Progenitor cell of endocrine pancreas (in vitro differentiated cells): ENCODE results near the gene CDH23. TPM values are rescaled to one million over a fixed set of nuclear protein-coding genes. Genes with fewer than 3 reads are reported as not detected.

ENCODE experiments used
- DNase-seq: peaks from one replicate; pipeline ENCODE4 v3.0.0; 2021; ENCODE audit warnings: low spot score; ENCODE audit not compliant: unreplicated experiment
- H3K27ac Mint-ChIP-seq: 2 replicates; pipeline ENCODE4 v1.8.0; 2021; ENCODE audit warnings: mild to moderate bottlenecking, moderate library complexity, mixed read lengths
- H3K27me3 Mint-ChIP-seq: 2 replicates; pipeline ENCODE4 v1.8.0; 2021; ENCODE audit warnings: mixed read lengths
- H3K36me3 Mint-ChIP-seq: 2 replicates; pipeline ENCODE4 v1.8.0; 2022; ENCODE audit warnings: mixed read lengths; ENCODE audit not compliant: insufficient read depth
- H3K4me1 Mint-ChIP-seq: 2 replicates; pipeline ENCODE4 v1.8.0; 2021; ENCODE audit warnings: low read depth, mixed read lengths
- H3K4me3 Mint-ChIP-seq: 2 replicates; pipeline ENCODE4 v1.8.0; 2021; ENCODE audit warnings: low read depth, mild to moderate bottlenecking, moderate library complexity, mixed read lengths
- H3K9me3 Mint-ChIP-seq: 2 replicates; pipeline ENCODE4 v1.8.0; 2021; ENCODE audit warnings: low read depth, mixed read lengths
- CTCF ChIP-seq: fragments of 200-600 bp; sonication (generic); IDR thresholded peaks from one replicate; pipeline ENCODE4 v1.5.0; 2021; ENCODE audit warnings: antibody characterized with exemption, mild to moderate bottlenecking; ENCODE audit not compliant: unreplicated experiment
- total RNA-seq: library from RNA; stranded (reverse); gene quantifications from 2 replicates; pipeline ENCODE4 v1.2.1, GENCODE V29; 2021

CDH23 gene
- total RNA-seq, 1 donor from 2014 or later, result 0.43 TPM

GRCh38 chr10:71705582-71705981 lies 308.9 kb downstream of the CDH23 start:
- Mint-ChIP-seq H3K4me3 (no peak overlapping the region), H3K36me3 (no peaks in the 10 kb centered on the region), H3K9me3 (no peaks in the 10 kb centered on the region), H3K27me3 (peaks cover 17% of the 10 kb centered on the region), H3K4me1 (no peaks in the 10 kb centered on the region), H3K27ac (no peak overlapping the region)
- no peak for TF ChIP-seq CTCF
- DNase-seq, result no peak

GRCh38 chr10:71706216-71707121 lies 309.7 kb downstream of the CDH23 start:
- TF ChIP-seq CTCF, result no peak
- DNase-seq, result no peak
- H3K4me1 Mint-ChIP-seq, result no peaks in the 10 kb centered on the region
- H3K36me3 Mint-ChIP-seq, result no peaks in the 10 kb centered on the region
- H3K4me3 Mint-ChIP-seq, result no peak overlapping the region
- H3K27ac Mint-ChIP-seq, result no peak overlapping the region
- H3K9me3 Mint-ChIP-seq, result no peaks in the 10 kb centered on the region
- H3K27me3 Mint-ChIP-seq, result peaks cover 17% of the 10 kb centered on the region

GRCh38 chr10:71707240-71707789 lies 310.6 kb downstream of the CDH23 start:
- Mint-ChIP-seq H3K4me1 (no peaks in the 10 kb centered on the region), H3K27me3 (peaks cover 23% of the 10 kb centered on the region), H3K4me3 (no peak overlapping the region), H3K9me3 (no peaks in the 10 kb centered on the region), H3K36me3 (no peaks in the 10 kb centered on the region), H3K27ac (no peak overlapping the region)
- no peak for TF ChIP-seq CTCF
- no peak for DNase-seq

- TF ChIP-seq CTCF, result peak; percentile 96
- H3K36me3 Mint-ChIP-seq, result no peaks in the 10 kb centered on the region
- peak; percentile 84 for DNase-seq
- peaks cover 18% of the 10 kb centered on the region for H3K27me3 Mint-ChIP-seq
- no peak overlapping the region for H3K27ac Mint-ChIP-seq
- H3K9me3 Mint-ChIP-seq, result no peaks in the 10 kb centered on the region
- no peaks in the 10 kb centered on the region for H3K4me1 Mint-ChIP-seq
- H3K4me3 Mint-ChIP-seq, result no peak overlapping the region
These were observed 311.6 kb downstream of the CDH23 start for GRCh38 chr10:71708301-71708703.

GRCh38 chr10:71708897-71709882 lies 312.5 kb downstream of the CDH23 start:
- no peaks in the 10 kb centered on the region for H3K36me3 Mint-ChIP-seq
- no peak for DNase-seq
- no peak overlapping the region for H3K27ac Mint-ChIP-seq
- H3K27me3 Mint-ChIP-seq, result peaks cover 18% of the 10 kb centered on the region
- H3K4me3 Mint-ChIP-seq, result no peak overlapping the region
- H3K4me1 Mint-ChIP-seq, result no peaks in the 10 kb centered on the region
- no peak for TF ChIP-seq CTCF
- H3K9me3 Mint-ChIP-seq, result no peaks in the 10 kb centered on the region
